Trophoblast cell (in vitro differentiated cells and primary cell): Measurements from ENCODE around the gene OR10A5.

Experiments used
- DNase-seq, 2 donors: peaks; one replicate each; pipeline ENCODE4 v3.0.0-alpha.2; 2016
- H2AFZ ChIP-seq: 2 replicates; pipeline ENCODE4 v1.6.1; 2013; ENCODE audit warnings: low read length, moderate library complexity, mild to moderate bottlenecking; ENCODE audit not compliant: insufficient read depth, poor library complexity
- H2AK5ac ChIP-seq: 2 replicates; pipeline ENCODE4 v1.6.1; 2013; ENCODE audit warnings: mild to moderate bottlenecking, low read length
- H2BK120ac ChIP-seq: 2 replicates; pipeline ENCODE4 v1.6.1; 2013; ENCODE audit warnings: low read length, mild to moderate bottlenecking, moderate library complexity; ENCODE audit not compliant: insufficient read depth, poor library complexity
- H2BK12ac ChIP-seq: 2 replicates; pipeline ENCODE4 v1.6.1; 2013; ENCODE audit warnings: mild to moderate bottlenecking, low read length, moderate library complexity
- H2BK5ac ChIP-seq: 2 replicates; pipeline ENCODE4 v1.6.1; 2013; ENCODE audit warnings: low read length, low read depth, moderate library complexity, mild to moderate bottlenecking; ENCODE audit not compliant: poor library complexity
- H3K14ac ChIP-seq: 2 replicates; pipeline ENCODE4 v1.6.1; 2013; ENCODE audit warnings: mild to moderate bottlenecking, low read length
- H3K18ac ChIP-seq: 2 replicates; pipeline ENCODE4 v1.6.1; 2013; ENCODE audit warnings: mild to moderate bottlenecking, low read length
- H3K23ac ChIP-seq: 2 replicates; pipeline ENCODE4 v1.6.1; 2013; ENCODE audit warnings: low read length
- H3K27ac ChIP-seq: 2 replicates; pipeline ENCODE4 v1.5.1; 2013; ENCODE audit warnings: low read depth, mild to moderate bottlenecking, inconsistent platforms, low read length, moderate library complexity
- H3K27me3 ChIP-seq: 2 replicates; pipeline ENCODE4 v1.6.1; 2013; ENCODE audit warnings: inconsistent platforms, mild to moderate bottlenecking, low read length, moderate library complexity; ENCODE audit not compliant: insufficient read depth
- H3K36me3 ChIP-seq, 2 experiments: 1 replicate in 1 of 2; 2 replicates in 1 of 2; pipeline ENCODE4 v1.6.1; 2013; ENCODE audit warnings: low read length in 2 of 2, mild to moderate bottlenecking in 2 of 2, moderate library complexity in 1 of 2; ENCODE audit not compliant: insufficient read depth in 2 of 2, control insufficient read depth in 1 of 2
- H3K4ac ChIP-seq: 2 replicates; pipeline ENCODE4 v1.6.1; 2013; ENCODE audit warnings: low read depth, mild to moderate bottlenecking, low read length, moderate library complexity
- H3K4me1 ChIP-seq, 2 experiments: 1 replicate in 1 of 2; 2 replicates in 1 of 2; pipeline ENCODE4 v1.6.1; 2013; ENCODE audit warnings: low read length in 2 of 2, mild to moderate bottlenecking in 2 of 2, moderate library complexity in 1 of 2; ENCODE audit not compliant: insufficient read depth in 2 of 2, control insufficient read depth in 1 of 2
- H3K4me2 ChIP-seq: 2 replicates; pipeline ENCODE4 v1.6.1; 2013; ENCODE audit warnings: inconsistent platforms, mild to moderate bottlenecking, low read length, moderate library complexity
- H3K4me3 ChIP-seq: 2 replicates; pipeline ENCODE4 v1.5.1; 2013; ENCODE audit warnings: mild to moderate bottlenecking, low read depth, low read length, inconsistent platforms
- H3K79me1 ChIP-seq: one replicate; pipeline ENCODE4 v1.6.1; 2013; ENCODE audit warnings: low read length
- H3K79me2 ChIP-seq: 2 replicates; pipeline ENCODE4 v1.6.1; 2013; ENCODE audit warnings: low read length, mild to moderate bottlenecking; ENCODE audit not compliant: control insufficient read depth, insufficient read depth, poor library complexity
- H3K9ac ChIP-seq: 2 replicates; pipeline ENCODE4 v1.6.1; 2013; ENCODE audit warnings: mild to moderate bottlenecking, low read length
- H3K9me3 ChIP-seq: 2 replicates; pipeline ENCODE4 v1.6.1; 2013; ENCODE audit warnings: low read depth, mild to moderate bottlenecking, control low read depth, inconsistent platforms, low read length; ENCODE audit not compliant: insufficient read depth
- H4K12ac ChIP-seq: 2 replicates; pipeline ENCODE4 v1.6.1; 2013; ENCODE audit warnings: low read depth, mild to moderate bottlenecking, low read length, moderate library complexity
- H4K8ac ChIP-seq: 2 replicates; pipeline ENCODE4 v1.6.1; 2013; ENCODE audit warnings: low read depth, mild to moderate bottlenecking, low read length, moderate library complexity
- H4K91ac ChIP-seq: one replicate; pipeline ENCODE4 v1.6.1; 2013; ENCODE audit warnings: low read depth, mild to moderate bottlenecking, low read length, moderate library complexity
- WGBS: extraction: QIAGEN DNeasy Blood & Tissue Kit; methylation state at CpG from one replicate; pipeline ENCODE4 v1.1.7; 2013; ENCODE audit warnings: missing lambda C conversion rate; ENCODE audit not compliant: insufficient read length, insufficient coverage; ENCODE audit errors: extremely low coverage; 5-methylcytosine and 5-hydroxymethylcytosine counted together

Gene OR10A5

DNA sequence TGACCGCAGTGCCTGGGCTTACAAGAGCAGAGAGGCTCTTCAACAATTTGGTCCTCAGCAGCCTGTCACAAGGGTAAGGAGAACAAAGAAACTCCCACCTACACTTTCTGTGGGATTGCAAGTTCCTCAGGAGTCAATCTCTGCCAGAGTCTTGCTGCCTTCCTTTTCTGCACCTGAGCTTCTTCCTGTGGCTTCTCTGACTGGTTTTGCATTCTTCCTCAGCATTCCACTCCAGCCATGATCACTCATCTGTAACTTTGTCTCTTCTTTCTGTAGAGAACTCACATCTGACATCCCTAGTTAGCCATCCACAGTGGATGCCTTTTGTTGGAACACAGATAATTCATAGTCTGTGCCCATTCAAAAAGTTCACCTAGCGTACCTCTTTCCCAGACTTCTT lies 31.8 kb upstream of the OR10A5 start:
- H3K4ac ChIP-seq = no peak overlapping the region
- H3K23ac ChIP-seq = no peak overlapping the region
- H2BK5ac ChIP-seq = no peak overlapping the region
- no peak overlapping the region for H3K27ac ChIP-seq
- no peak overlapping the region for H3K18ac ChIP-seq
- no peaks in the 10 kb centered on the region for H3K36me3 ChIP-seq
- no peak overlapping the region for H4K91ac ChIP-seq
- no peak overlapping the region for H4K12ac ChIP-seq
- no peak overlapping the region for H2BK12ac ChIP-seq
- no peak overlapping the region for H3K9ac ChIP-seq
- H3K79me2 ChIP-seq = no peaks in the 10 kb centered on the region
- H3K79me1 ChIP-seq = no peaks in the 10 kb centered on the region
- no peak overlapping the region for H3K4me2 ChIP-seq
- peaks cover 4% of the 10 kb centered on the region for H3K9me3 ChIP-seq
- no peak overlapping the region for H3K14ac ChIP-seq
- no peak overlapping the region for H2AFZ ChIP-seq
- H2AK5ac ChIP-seq = no peak overlapping the region
- no peak overlapping the region for H4K8ac ChIP-seq
- WGBS = no CpG with 5 or more reads among the region's 2 CpGs
- no peak overlapping the region for H3K4me3 ChIP-seq
- no peaks in the 10 kb centered on the region for H3K4me1 ChIP-seq
- H3K27me3 ChIP-seq = no peaks in the 10 kb centered on the region
- no peak overlapping the region for H2BK120ac ChIP-seq
- no peak for DNase-seq

DNA sequence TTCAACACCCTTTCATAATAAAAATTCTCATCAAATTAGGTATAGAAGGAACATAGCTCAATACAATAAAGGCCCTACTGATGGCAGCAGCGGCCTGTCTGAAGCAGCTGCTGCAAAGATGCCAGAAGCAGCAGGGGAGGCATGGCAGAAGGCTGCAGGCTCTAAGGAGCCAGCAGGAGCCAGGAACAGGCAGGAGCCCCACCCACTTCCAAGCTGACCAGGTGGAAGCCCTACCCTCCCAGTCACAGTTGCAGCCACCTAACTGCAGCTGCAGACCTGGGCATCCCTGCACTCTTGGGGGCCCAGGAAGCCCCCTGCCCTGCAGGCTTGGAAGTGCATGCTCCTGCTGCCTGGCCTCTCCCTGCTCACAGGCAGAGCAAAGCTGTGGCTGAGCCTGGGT lies 27.8 kb upstream of the OR10A5 start:
- Histone ChIP-seq H4K8ac (no peak overlapping the region), H2BK5ac (no peak overlapping the region), H2AFZ (no peak overlapping the region), H3K27me3 (no peaks in the 10 kb centered on the region), H3K36me3 (no peaks in the 10 kb centered on the region), H3K4me2 (no peak overlapping the region), H2AK5ac (no peak overlapping the region), H3K23ac (no peak overlapping the region), H3K4me1 (no peaks in the 10 kb centered on the region), H2BK120ac (no peak overlapping the region), H2BK12ac (no peak overlapping the region), H4K12ac (no peak overlapping the region), H3K79me2 (no peaks in the 10 kb centered on the region), H3K9ac (no peak overlapping the region), H3K4me3 (no peak overlapping the region), H3K18ac (no peak overlapping the region), H4K91ac (no peak overlapping the region), H3K27ac (no peak overlapping the region), H3K4ac (no peak overlapping the region), H3K79me1 (no peaks in the 10 kb centered on the region), H3K14ac (no peak overlapping the region), H3K9me3 (peaks cover 8% of the 10 kb centered on the region)
- WGBS = no CpG with 5 or more reads among the region's 1 CpG
- peak in 1 of 2 donors; percentile 16 for DNase-seq

DNA sequence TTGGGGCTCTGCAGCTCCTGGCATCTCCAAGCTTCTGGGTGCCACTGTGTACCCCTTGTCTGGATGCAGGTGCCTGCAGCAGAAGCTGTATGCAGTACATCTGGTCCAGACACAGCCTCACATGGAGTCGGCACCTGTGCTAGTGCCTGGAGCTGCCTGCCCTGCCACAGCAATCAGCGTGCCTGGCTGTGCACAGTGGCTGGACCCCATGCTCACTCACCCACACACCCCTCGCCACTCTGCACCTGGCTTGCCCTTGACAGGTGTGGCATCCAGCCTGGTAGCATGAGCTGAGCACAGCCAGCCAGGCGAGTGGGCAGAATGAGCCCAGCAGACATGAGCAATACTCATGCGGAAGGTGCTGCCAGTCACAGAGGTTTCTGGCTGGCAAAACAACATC lies 26.5 kb upstream of the OR10A5 start:
- no peaks in the 10 kb centered on the region for H3K36me3 ChIP-seq
- H3K79me1 ChIP-seq = no peaks in the 10 kb centered on the region
- no peak overlapping the region for H4K12ac ChIP-seq
- H3K4me3 ChIP-seq = peak overlapping the region; percentile 49
- H3K4ac ChIP-seq = no peak overlapping the region
- no CpG with 5 or more reads among the region's 5 CpGs for WGBS
- no peak overlapping the region for H4K91ac ChIP-seq
- H2BK12ac ChIP-seq = no peak overlapping the region
- H2BK5ac ChIP-seq = no peak overlapping the region
- peaks cover 8% of the 10 kb centered on the region for H3K9me3 ChIP-seq
- no peak overlapping the region for H3K18ac ChIP-seq
- H3K27ac ChIP-seq = no peak overlapping the region
- no peak overlapping the region for H4K8ac ChIP-seq
- no peaks in the 10 kb centered on the region for H3K27me3 ChIP-seq
- no peaks in the 10 kb centered on the region for H3K4me1 ChIP-seq
- peak overlapping the region; percentile 56 for H3K9ac ChIP-seq
- H3K14ac ChIP-seq = no peak overlapping the region
- no peak overlapping the region for H3K23ac ChIP-seq
- DNase-seq = no peak
- no peak overlapping the region for H2AFZ ChIP-seq
- H3K79me2 ChIP-seq = no peaks in the 10 kb centered on the region
- H3K4me2 ChIP-seq = peak overlapping the region; percentile 30
- H2BK120ac ChIP-seq = no peak overlapping the region
- no peak overlapping the region for H2AK5ac ChIP-seq

DNA sequence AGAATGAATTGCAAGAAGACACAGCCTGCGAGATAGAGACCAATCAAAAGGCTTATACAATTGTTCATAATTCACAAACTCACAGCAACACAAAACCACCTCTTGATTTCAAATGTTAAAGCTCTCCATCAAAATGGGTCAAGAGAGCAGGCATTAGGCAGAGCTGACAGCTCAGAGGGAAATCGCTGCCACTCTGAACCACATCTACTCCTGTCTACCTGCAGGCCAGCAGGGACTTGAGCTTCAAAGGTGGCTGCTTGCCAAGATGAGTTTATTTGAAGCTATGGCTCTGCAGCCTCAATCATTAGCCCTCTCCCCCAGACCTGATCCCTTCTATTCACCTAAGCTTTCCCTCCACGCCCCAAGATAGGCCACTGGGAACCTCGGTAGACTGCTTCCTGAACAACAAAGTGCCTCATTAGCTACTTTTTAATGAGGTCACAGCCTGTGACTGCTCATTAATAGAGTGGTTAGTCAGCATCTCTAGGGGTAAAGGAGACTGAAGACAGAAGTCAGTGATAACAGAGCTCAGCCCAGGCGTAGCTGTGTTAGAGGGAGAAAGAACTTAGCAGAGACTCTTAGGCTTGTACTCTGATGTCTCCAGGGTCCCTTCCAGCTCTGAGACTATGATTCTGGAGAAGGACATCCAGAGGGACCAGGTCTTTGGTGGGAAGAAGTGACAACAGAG lies 21.2 kb upstream of the OR10A5 start:
- no peaks in the 10 kb centered on the region for H3K9me3 ChIP-seq
- H3K79me1 ChIP-seq = no peaks in the 10 kb centered on the region
- no peak overlapping the region for H3K4me3 ChIP-seq
- H3K4me1 ChIP-seq = no peaks in the 10 kb centered on the region
- no peak overlapping the region for H2AK5ac ChIP-seq
- no peak overlapping the region for H4K12ac ChIP-seq
- no peak overlapping the region for H3K4ac ChIP-seq
- H3K27ac ChIP-seq = no peak overlapping the region
- no peaks in the 10 kb centered on the region for H3K27me3 ChIP-seq
- no peaks in the 10 kb centered on the region for H3K36me3 ChIP-seq
- H4K8ac ChIP-seq = no peak overlapping the region
- H3K18ac ChIP-seq = no peak overlapping the region
- H2AFZ ChIP-seq = no peak overlapping the region
- no peak overlapping the region for H3K14ac ChIP-seq
- H2BK12ac ChIP-seq = no peak overlapping the region
- no peak overlapping the region for H2BK120ac ChIP-seq
- no peak overlapping the region for H4K91ac ChIP-seq
- H3K4me2 ChIP-seq = no peak overlapping the region
- no peak for DNase-seq
- H3K9ac ChIP-seq = no peak overlapping the region
- H3K79me2 ChIP-seq = no peaks in the 10 kb centered on the region
- no peak overlapping the region for H2BK5ac ChIP-seq
- no CpG with 5 or more reads among the region's 5 CpGs for whole genome bisulfite sequencing
- H3K23ac ChIP-seq = no peak overlapping the region
